ENCODE data around the gene COPA. TPM values are rescaled to one million over a fixed set of nuclear protein-coding genes. Genes with fewer than 3 reads are reported as not detected.

The COPA gene
- polyA plus RNA-seq, 1 of the 3 experiments (the other 2 are of a cell fraction), result 91.4 TPM

GRCh38 chr1:160251687-160252526 lies 91.1 kb downstream of the COPA start:
- no peak overlapping the region for H3K27ac ChIP-seq (ENCODE audit: low read depth in 2 of 2, low read length in 1 of 2)
- WGBS (ENCODE audit: low lambda C conversion rate), result 80% methylated on average over 5 of the region's 5 CpGs

More at GRCh38 chr1:160251687-160252526, 91.1 kb downstream of the COPA start:
- no peaks in the 10 kb centered on the region for H3K9me2 ChIP-seq
- H2AFZ ChIP-seq (ENCODE audit: low read depth), result no peak overlapping the region
- H3F3A ChIP-seq (replicated peaks; ENCODE audit: insufficient read depth), result peaks cover 17% of the 10 kb centered on the region
- peaks cover 5 to 17% of the 10 kb centered on the region in 2 experiments for H3K36me3 ChIP-seq (replicated peaks in 1 of 2; ENCODE audit: control insufficient read depth in 1 of 2, insufficient read depth in 2 of 2, low read length in 1 of 2)
- H3K9ac ChIP-seq, result no peak overlapping the region
- H3K4me1 ChIP-seq (ENCODE audit: control insufficient read depth in 1 of 2, insufficient read depth in 2 of 2, low read depth in 1 of 2, low read length in 1 of 2), result peaks cover 0 to 17% of the 10 kb centered on the region in 2 experiments; a peak in 2 of 4 replicates
- TF ChIP-seq SMC3 (IDR thresholded peaks at IDR 0.05; ENCODE audit: low read depth, low read length) (peak; percentile 83), RAD21 (IDR thresholded peaks at IDR 0.05; ENCODE audit: low read length) (peak; percentile 92), MXI1 (IDR thresholded peaks at IDR 0.05; ENCODE audit: low read depth, low read length) (0 out of 2 replicates have a peak, but pooled peaks have one; percentile 18), REST (IDR thresholded peaks at IDR 0.05; ENCODE audit: low read depth, low read length) (no peak), CTCF (IDR thresholded peaks at IDR 0.05) (peak; percentile 84), ZBTB33 (IDR thresholded peaks at IDR 0.05; ENCODE audit: borderline replicate concordance, low read depth) (no peak), RFX5 (IDR thresholded peaks at IDR 0.05; ENCODE audit: low read length) (0 out of 2 replicates have a peak, but pooled peaks have one; percentile 35), FOXJ3 (CRISPR knock-in tag; IDR thresholded peaks at IDR 0.05) (no peak)
- no peak overlapping the region for H3K4me3 ChIP-seq (ENCODE audit: low read depth in 2 of 2, low read length in 1 of 2)
- CTCF ChIA-PET, result interaction anchor here (0.6 to 26.9 kb wide), 55 partner anchors 9 to 914 kb away, joined by 3 to 293 read pairs (median 5); partner anchors contain the start of genes CASQ1, DCAF8, IGSF8 and KCNJ10
- POLR2A ChIA-PET, result interaction anchor here (1.0 to 1.4 kb wide), 3 partner anchors 10 to 151 kb away, joined by 3 to 4 read pairs (median 3); no protein-coding TSS in a partner anchor
- no peaks in the 10 kb centered on the region for H3K27me3 ChIP-seq (ENCODE audit: insufficient read depth)
- no peak overlapping the region for H3K4me2 ChIP-seq
- no peaks in the 10 kb centered on the region for H3K9me3 ChIP-seq
- H4K20me1 ChIP-seq (ENCODE audit: insufficient read depth), result peaks cover 59% of the 10 kb centered on the region
- peaks cover 77% of the 10 kb centered on the region for H3K79me2 ChIP-seq (ENCODE audit: insufficient read depth)
- peak; percentile 68 for DNase-seq
